CD4-positive, alpha-beta T cell treated with Interleukin-17A for 1 hour (primary cell): ENCODE results near the gene TCP11L1.
"Not testable (repeated sequence)": the region's sequence is repeated elsewhere in the genome, so short reads cannot be mapped to it uniquely, and the experiment has no call there.

Experiments used
- DNase-seq: peaks from one replicate; pipeline ENCODE4 v3.0.0-alpha.2; 2020

The TCP11L1 gene

DNA sequence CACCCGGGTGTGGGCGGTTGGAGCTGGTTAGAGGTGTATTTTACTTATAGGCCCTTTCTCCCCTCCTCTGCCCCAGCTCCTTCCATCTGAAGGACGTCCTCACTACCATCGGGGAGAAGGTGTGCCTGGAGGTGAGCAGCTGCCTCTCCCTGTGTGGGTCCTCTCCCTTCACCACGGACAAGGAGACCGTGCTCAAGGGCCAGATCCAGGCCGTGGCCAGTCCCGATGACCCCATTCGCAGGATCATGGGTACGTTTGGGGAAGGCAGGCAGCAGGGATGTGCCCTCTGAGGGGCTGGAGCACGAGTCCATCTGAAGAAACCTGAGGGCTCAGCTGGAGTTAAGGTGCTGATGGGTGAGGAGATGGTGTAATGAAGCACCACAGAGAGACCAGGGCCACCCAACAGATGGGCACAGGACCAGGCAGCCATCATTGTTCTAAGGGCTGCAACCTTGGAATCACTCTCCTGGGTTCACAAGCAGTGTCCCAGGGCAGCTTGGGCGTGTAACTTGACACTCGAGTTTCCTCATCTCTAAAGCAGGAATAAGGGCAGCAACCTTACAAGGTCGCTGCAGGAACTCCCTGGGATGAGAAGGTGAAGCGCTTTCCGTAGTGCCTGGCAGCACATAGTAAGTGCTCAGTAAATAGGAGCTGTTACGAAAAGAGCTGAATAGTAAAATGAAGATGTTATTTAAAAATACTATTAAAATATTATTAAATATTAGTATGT is 29.4 kb downstream of the TCP11L1 start:
- no peak for DNase-seq

DNA sequence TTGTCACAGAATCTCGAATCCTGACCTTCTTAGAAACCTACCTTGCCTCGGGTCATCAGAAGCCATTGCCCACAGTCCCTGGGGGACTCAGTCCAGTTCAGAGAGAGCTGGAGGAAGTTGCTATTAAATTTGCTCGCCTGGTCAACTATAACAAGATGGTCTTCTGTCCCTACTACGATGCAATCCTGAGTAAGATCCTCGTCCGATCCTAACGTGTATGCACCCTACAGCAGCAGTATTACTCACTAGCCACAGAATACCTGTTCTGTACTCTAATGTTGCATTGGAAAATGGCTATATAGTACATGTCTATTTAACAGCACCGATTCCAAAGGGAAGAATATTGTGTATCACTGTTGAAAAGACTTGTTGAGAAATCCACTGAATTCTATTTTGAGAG is 33.1 kb downstream of the TCP11L1 start:
- DNase-seq: no peak

DNA sequence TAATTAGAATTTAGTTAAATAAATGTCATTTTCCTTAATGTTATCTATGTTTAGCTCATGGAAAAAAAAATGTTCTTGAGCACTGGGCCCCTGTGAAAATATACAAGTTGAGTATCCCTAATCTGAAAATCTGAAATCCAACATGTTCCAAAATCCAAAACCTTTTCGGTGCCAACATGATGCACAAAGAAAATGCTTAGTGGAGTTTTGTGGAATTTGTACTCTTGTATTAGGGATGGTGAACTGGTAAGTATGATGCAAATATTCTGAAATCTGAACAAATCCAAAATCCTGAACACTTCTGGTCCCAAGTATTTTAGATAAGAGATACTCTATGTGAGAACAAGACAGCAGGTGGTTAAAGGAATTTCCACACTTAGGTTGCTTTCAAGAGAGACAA is 44.5 kb downstream of the TCP11L1 start:
- DNase-seq: no peak

DNA sequence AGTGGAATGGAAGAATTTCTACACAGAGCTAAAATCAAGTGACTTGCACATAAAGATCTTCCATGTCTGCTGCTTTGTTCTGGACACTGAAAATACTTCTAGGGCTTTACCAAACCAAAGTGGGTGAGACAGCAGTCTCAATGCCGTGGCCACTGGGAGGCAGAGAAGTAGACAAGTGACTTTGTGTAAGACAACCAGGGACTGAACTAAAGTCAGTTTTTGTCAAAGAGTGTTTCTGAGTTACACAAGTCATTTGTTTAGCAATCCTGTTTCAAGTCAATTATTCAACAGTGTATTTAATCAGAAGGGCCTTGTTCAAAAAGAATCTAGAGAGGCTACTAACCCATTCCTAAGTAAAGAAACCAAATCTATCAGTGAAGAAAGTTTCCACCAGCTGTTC is 46.6 kb downstream of the TCP11L1 start:
- no peak for DNase-seq

DNA sequence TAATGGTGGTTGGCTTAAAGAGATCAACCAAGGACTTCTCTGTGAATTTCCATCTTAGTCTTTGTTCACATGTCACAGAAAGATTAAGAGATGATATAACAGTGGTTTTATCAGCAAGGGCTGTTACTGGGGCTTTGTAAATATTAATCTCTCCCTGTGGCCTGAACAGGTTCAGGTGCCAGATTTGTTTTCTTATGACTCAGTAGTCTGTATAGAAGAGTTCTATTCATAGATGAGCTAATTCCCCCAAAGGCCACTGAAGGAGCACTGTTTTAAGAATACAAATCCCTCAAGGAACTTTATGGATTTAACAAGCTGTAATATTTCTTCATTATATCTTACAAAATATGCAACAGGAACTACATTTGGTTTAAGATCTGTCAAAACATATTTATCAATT is 50.4 kb downstream of the TCP11L1 start:
- no peak for DNase-seq

DNA sequence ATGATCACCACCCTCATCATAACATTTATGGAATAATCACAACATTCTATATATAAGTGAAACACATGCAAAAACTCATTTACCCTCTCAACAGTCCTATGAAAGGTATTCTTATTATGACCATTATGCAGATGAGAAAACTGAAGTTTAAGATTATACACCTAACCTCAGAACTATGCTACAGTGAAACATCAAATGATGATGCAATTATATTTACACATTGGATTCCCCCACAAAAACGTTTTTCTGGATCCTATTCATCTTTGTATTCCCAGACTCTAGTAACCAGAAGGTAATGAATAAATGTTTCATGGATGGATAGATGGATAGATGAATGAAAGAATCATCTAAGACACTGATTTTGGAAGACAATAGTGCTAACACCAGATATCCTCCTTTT is 54.8 kb downstream of the TCP11L1 start:
- DNase-seq: no peak

DNA sequence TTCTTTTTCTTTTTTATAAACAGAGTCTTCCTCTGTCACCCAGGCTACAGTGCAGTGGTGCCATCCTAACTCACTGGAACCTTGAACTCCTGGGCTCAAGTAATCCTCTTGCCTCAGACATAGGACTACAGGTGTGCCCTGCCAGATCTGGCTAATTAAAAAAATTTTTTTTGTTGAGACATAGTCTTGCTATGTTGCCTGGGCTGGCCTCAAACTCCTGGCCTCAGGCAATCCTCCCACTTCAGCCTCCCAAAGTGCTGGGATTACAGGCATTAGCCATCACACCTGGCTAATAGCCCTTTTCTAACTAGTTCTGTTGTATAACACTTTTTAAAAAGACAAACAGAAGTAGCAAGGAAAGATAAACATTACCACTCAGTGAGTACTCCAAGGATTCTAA is 64.5 kb downstream of the TCP11L1 start:
- DNase-seq: no peak

DNA sequence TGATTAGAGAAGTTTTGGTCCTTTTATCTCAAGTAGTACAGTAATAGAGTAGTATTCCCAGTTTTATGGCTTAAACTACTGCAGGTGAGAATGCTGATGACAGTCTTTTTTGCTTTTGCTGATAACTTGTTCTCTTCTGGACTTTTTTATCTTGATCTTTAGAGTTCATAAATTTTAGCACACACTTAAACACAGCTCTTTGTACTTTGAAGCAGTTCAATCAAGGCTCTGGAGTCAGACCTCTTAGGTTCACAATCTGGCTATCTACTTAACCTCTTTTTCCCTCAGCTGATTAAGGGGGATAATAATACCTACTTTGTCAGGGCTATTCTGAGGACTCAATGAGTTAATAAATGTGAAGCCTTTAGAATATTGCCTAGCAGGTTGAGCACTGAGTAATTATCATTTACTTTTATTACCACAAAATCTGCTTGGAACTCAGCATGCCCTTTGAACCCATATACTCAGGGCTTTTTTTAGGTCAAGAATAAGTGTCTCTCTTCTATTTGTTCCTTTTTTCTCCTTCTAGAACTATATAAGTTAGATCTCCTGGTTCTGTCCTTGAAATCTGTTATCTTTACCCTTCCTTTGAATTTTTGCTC is 70.0 kb downstream of the TCP11L1 start:
- no peak for DNase-seq

DNA sequence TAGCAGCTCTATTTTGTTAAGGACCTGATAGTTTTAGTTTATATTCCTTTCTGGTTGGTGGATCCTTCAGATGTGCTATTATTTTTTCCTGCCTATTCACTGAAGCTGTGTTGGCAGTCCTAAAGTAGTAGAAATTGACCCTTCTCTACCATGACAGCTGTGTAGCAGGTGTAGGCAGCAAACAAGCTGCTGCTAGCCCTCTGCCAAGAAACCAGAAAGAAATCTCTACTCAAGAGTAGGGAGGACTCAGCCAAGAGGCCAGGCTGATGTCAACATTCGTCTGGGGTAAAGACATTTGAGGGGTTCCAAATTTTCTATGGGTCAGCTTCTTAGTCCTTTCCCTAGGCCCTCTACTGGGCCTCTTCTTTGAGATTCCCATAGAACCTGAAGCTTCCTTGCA is 70.7 kb downstream of the TCP11L1 start:
- DNase-seq: no peak

DNA sequence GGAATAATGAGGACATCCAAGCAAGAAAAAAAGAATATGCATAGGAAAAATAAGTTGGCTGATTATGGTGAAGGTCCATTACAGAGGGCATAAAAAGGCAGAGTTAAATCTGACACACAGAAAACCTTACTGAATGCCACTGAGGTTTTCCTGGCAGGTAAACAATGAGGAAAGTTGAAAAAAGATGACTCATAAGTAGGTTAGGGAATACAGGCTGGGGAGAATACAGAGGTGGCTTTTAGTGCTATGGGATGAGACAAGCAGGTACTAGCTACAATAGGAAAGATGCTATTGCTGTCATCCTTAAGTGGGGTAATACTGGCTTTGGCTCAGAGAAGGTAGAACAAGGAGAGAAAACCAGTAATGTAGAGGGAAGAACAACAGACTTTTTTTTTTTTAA is 77.2 kb downstream of the TCP11L1 start:
- DNase-seq: no peak

DNA sequence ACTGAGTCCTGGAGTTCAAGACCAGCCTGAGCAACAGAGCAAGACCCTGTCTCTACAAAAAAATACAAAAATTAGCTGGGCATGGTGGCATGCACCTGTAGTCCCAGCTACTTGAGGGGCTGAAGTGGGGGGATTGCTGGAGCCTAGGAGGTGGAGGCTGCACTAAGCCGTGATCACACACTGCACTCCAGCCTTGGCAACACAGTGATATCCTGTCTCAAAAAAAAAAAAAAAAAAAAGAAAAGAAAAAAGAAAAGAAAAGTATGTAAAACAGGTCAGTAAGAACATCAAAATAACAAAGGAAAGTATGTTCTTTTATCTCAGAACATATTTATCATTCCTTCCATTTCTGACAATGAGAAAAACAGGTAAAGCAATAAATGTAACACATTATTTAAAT is 83.3 kb downstream of the TCP11L1 start:
- DNase-seq: not testable (repeated sequence)
